Activated CD4-positive, alpha-beta memory T cell treated with anti-CD3 and anti-CD28 coated beads for 36 hours (primary cell): ENCODE data around the gene MGAT1. TPM values are rescaled to one million over a fixed set of nuclear protein-coding genes. Genes with fewer than 3 reads are reported as not detected.
"Not testable (repeated sequence)": the region's sequence is repeated elsewhere in the genome, so short reads cannot be mapped to it uniquely, and the experiment has no call there.

Source experiments
- CTCF ChIA-PET: fragments of 350-600 bp; sonication (Branson Sonifier 250); formaldehyde crosslinking; loops from one replicate; lab custom pipeline; 2021; ENCODE audit warnings: antibody characterized with exemption, inconsistent platforms; lab: Charles Lee
- POLR2A ChIA-PET: fragments of 350-600 bp; sonication (Branson Sonifier 250); formaldehyde crosslinking; loops from one replicate; lab custom pipeline; 2021; ENCODE audit warnings: antibody characterized with exemption; lab: Charles Lee
- DNase-seq: peaks from one replicate; pipeline ENCODE4 v3.0.0-alpha.2; 2020
- H3K27ac Mint-ChIP-seq: one replicate; pipeline ENCODE4 v1.8.0; 2021; ENCODE audit warnings: mixed read lengths
- H3K27me3 Mint-ChIP-seq: one replicate; pipeline ENCODE4 v1.8.0; 2021; ENCODE audit warnings: mixed read lengths
- H3K36me3 Mint-ChIP-seq: one replicate; pipeline ENCODE4 v1.8.0; 2021; ENCODE audit warnings: mixed read lengths
- H3K4me1 Mint-ChIP-seq: one replicate; pipeline ENCODE4 v1.8.0; 2021; ENCODE audit warnings: low read depth, mixed read lengths
- H3K4me3 Mint-ChIP-seq: one replicate; pipeline ENCODE4 v1.8.0; 2021; ENCODE audit warnings: mild to moderate bottlenecking, mixed read lengths
- H3K9me3 Mint-ChIP-seq: one replicate; pipeline ENCODE4 v1.8.0; 2021; ENCODE audit warnings: mixed read lengths
- intact Hi-C: fragments of 100-400 bp; cut with micrococcal nuclease; formaldehyde crosslinking; loops from one replicate; pipeline ENCODE4 v1.15.1; 2023
- total RNA-seq, 2 experiments: library from RNA; stranded (reverse); gene quantifications; one replicate each; pipeline ENCODE4 v1.2.3, GENCODE V29; 2021

The MGAT1 gene
- total RNA-seq, 2 experiments from 2014 or later, result 101 to 106 TPM

DNA sequence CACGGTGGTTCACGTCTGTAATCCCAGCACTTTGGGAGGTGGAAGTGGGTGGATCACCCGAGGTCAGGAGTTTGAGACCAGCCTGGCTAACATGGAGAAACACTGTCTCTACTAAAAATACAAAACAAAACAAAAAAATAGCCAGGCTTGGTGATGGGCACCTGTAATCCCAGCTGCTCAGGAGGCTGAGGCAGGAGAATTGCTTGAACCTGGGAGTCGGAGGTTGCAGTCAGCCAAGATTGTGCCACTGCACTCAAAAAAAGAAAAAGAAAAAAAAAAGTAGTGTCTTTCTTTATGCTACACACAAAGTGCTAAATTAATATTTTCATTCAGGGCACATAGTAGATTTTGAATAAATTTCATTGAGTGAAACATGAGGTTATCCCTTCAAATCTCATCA is 61.7 kb downstream of the MGAT1 start:
- H3K4me3 Mint-ChIP-seq, H3K4me1 Mint-ChIP-seq, intact Hi-C loops, H3K27ac Mint-ChIP-seq, CTCF ChIA-PET, H3K9me3 Mint-ChIP-seq, H3K36me3 Mint-ChIP-seq, POLR2A ChIA-PET, DNase-seq: not testable (repeated sequence)
- peaks cover 25% of the 10 kb centered on the region for H3K27me3 Mint-ChIP-seq

DNA sequence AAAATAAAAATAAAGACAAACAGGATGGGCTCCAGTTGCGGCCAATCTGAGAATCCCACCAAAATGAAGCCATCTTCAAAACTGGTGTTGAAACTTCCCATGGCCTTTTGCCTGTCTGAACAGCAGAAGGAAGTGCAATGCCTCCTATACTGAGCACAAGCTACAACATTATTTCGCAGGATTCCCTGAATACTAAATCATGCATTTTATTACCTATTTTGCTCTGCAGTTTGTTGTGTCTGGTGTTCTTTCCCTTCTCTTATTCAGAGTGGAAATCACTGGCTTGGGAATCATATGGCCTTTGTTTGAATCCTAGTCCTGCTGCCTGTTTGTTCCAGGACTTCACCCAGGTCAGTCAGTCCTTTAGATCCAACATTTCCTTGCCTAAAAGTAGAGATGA is 62.6 kb downstream of the MGAT1 start, which contains the start of gene OR2Y1:
OR2Y1 (minus strand) TSS at position 101 of the 400 bp plus-strand sequence; CDS start at position 101, 0 bp downstream.
- ChIA-PET POLR2A (no interaction called here), CTCF (no interaction called here)
- DNase-seq, result no peak
- Mint-ChIP-seq H3K27ac (no peak within 1 kb of the TSS), H3K9me3 (no peaks in the 10 kb centered on the region), H3K27me3 (peaks cover 26% of the 10 kb centered on the region), H3K4me1 (no peaks in the 10 kb centered on the region), H3K4me3 (no peak within 1 kb of the TSS), H3K36me3 (no peaks in the 10 kb centered on the region)
- intact Hi-C loops, result no loop called here

DNA sequence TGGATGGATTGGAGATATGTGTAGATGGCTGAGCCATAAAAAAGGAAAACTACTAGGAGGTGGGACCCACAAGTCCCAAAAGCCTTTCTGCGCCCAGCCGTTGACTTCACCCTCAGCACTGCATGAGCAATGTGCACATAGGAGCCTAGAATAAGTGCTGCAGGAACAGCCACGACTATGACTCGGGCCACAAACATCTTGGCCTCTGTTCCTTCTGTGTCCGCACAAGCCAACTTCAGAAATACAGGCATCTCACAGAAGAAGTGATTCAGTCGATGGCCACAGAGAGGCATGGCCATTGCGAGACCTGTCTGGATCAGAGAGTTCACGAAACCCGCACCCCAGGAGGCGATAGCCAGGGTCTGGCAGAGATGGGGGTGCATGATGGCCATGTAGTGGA is 63.3 kb downstream of the MGAT1 start:
- no peaks in the 10 kb centered on the region for H3K4me1 Mint-ChIP-seq
- ChIA-PET POLR2A (no interaction called here), CTCF (no interaction called here)
- intact Hi-C loops, result no loop called here
- peaks cover 29% of the 10 kb centered on the region for H3K27me3 Mint-ChIP-seq
- no peak for DNase-seq
- no peaks in the 10 kb centered on the region for H3K36me3 Mint-ChIP-seq
- H3K27ac Mint-ChIP-seq, result no peak overlapping the region
- no peak overlapping the region for H3K4me3 Mint-ChIP-seq
- no peaks in the 10 kb centered on the region for H3K9me3 Mint-ChIP-seq

DNA sequence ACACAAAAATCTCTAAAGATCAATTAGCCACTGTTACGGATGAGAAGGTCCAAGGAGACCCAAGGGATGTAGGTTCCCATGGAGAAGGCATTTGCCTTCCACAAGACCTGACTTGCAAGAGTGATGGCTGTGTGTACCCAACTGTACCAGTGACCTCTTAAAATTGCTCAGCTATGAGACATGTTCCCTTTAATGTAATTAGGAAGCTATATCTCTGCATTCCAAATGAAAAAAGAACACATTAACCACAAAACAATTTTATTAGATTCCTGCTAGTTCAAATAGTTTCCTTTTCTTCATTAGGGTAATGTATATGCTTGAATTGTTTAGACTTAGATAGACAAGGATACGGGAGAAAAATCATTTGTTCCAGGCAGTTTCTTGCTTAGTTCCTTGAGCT is 66.1 kb downstream of the MGAT1 start:
- CTCF ChIA-PET, result interaction anchor here (0.8 kb wide), 1 partner anchor 18 kb away, joined by 3 read pairs; no protein-coding TSS in a partner anchor

More for the DNA sequence above, 66.1 kb downstream of the MGAT1 start:
- POLR2A ChIA-PET, result no interaction called here
- no peaks in the 10 kb centered on the region for H3K9me3 Mint-ChIP-seq
- H3K27ac Mint-ChIP-seq, result no peak overlapping the region
- H3K4me3 Mint-ChIP-seq, result no peak overlapping the region
- intact Hi-C loops, result no loop called here
- H3K36me3 Mint-ChIP-seq, result no peaks in the 10 kb centered on the region
- peaks cover 30% of the 10 kb centered on the region for H3K27me3 Mint-ChIP-seq
- no peaks in the 10 kb centered on the region for H3K4me1 Mint-ChIP-seq
- no peak for DNase-seq

Other genes with a start within 250 kb of the MGAT1 start
- not detected for gene SCGB3A1, start 211.3 kb downstream of the MGAT1 start, total RNA-seq
- gene FLT4, start 153.2 kb downstream of the MGAT1 start, total RNA-seq, result 1 to 10 TPM; 1.4 to 2.0 TPM
- not detected for gene OR2Y1, start 62.7 kb downstream of the MGAT1 start, total RNA-seq
- gene ZFP62, start 58.5 kb upstream of the MGAT1 start, total RNA-seq, result 10 to 100 TPM; 17.9 to 20.5 TPM
- not detected for gene BTNL8, start 96.4 kb upstream of the MGAT1 start, total RNA-seq
- gene BTNL3, start 186.0 kb upstream of the MGAT1 start, total RNA-seq, result not detected
- not detected for gene BTNL9, start 237.5 kb upstream of the MGAT1 start, total RNA-seq